ENCODE data around the gene SNRNP48. TPM values are rescaled to one million over a fixed set of nuclear protein-coding genes. Genes with fewer than 3 reads are reported as not detected.

SNRNP48 gene
- polyA plus RNA-seq, 1 donor from 2014 or later: 17.5 TPM

DNA sequence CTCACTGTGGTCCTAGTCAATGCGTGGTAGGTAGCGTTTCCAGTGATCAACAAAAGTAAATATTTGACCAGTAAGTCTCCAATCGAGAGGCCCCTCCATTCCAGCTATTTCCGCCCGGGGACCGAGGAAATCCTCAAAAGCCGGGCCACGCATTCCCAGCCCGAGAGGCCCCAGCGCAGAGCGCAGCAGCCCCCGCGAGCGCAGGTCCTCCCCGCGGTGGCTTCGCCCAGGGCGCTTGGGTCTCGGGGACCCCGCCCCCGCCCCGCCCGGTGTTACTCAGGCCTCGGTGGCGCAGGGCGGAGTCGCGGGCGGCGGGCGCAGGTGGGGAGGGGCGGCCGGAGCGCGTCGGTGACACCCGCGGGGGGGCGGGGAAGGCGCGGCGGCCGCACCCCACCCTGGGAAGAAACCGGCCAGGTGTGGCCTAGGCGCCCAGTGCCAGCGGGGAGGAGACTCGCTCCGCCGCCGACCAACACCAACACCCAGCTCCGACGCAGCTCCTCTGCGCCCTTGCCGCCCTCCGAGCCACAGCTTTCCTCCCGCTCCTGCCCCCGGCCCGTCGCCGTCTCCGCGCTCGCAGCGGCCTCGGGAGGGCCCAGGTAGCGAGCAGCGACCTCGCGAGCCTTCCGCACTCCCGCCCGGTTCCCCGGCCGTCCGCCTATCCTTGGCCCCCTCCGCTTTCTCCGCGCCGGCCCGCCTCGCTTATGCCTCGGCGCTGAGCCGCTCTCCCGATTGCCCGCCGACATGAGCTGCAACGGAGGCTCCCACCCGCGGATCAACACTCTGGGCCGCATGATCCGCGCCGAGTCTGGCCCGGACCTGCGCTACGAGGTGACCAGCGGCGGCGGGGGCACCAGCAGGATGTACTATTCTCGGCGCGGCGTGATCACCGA lies 48.6 kb upstream of the SNRNP48 start, which contains the start of gene DSP:
DSP (plus strand) TSS at position 497 of the 890 bp plus-strand sequence; CDS start at position 742, 245 bp downstream.
- Histone ChIP-seq H3K27me3 (ENCODE audit: insufficient read depth, low read depth, low read length) (peaks cover 61% of the 10 kb centered on the region), H3K9me2 (ENCODE audit: insufficient read depth, low read length) (no peaks in the 10 kb centered on the region), H3K36me3 (ENCODE audit: insufficient read depth, low read length) (no peaks in the 10 kb centered on the region), H2AFZ (ENCODE audit: low read depth, low read length) (peak within 1 kb of the TSS; percentile 69), H3K9ac (ENCODE audit: low read length) (peak within 1 kb of the TSS; percentile 61), H3K9me3 (ENCODE audit: low read length) (no peaks in the 10 kb centered on the region), H3K4me3 (ENCODE audit: low read length) (peak within 1 kb of the TSS; percentile 79), H3K4me2 (ENCODE audit: low read length) (peak within 1 kb of the TSS; percentile 28), H4K20me1 (ENCODE audit: insufficient read depth) (no peaks in the 10 kb centered on the region), H3F3A (ENCODE audit: insufficient read depth, low read length, poor library complexity, severe bottlenecking) (no peaks in the 10 kb centered on the region), H3K79me2 (replicated peaks; ENCODE audit: insufficient read depth, low read length) (no peaks in the 10 kb centered on the region), H3K27ac (ENCODE audit: low read length) (no peak within 1 kb of the TSS)
- TF ChIP-seq EZH2 (IDR thresholded peaks at IDR 0.05; ENCODE audit: borderline replicate concordance, insufficient read depth, low read length, poor library complexity, severe bottlenecking) (peak; percentile 56), CTCF (IDR thresholded peaks at IDR 0.05; ENCODE audit: poor library complexity, severe bottlenecking) (no peak), MXI1 (conservative IDR thresholded peaks at IDR 0.05; ENCODE audit: poor library complexity, severe bottlenecking) (peak; percentile 12), EP300 (conservative IDR thresholded peaks at IDR 0.05; ENCODE audit: poor library complexity, severe bottlenecking) (no peak), SMC3 (conservative IDR thresholded peaks at IDR 0.05; ENCODE audit: poor library complexity) (no peak), POLR2AphosphoS5 (IDR thresholded peaks at IDR 0.05) (peak; percentile 42), RAD21 (conservative IDR thresholded peaks at IDR 0.05) (no peak)

DNA sequence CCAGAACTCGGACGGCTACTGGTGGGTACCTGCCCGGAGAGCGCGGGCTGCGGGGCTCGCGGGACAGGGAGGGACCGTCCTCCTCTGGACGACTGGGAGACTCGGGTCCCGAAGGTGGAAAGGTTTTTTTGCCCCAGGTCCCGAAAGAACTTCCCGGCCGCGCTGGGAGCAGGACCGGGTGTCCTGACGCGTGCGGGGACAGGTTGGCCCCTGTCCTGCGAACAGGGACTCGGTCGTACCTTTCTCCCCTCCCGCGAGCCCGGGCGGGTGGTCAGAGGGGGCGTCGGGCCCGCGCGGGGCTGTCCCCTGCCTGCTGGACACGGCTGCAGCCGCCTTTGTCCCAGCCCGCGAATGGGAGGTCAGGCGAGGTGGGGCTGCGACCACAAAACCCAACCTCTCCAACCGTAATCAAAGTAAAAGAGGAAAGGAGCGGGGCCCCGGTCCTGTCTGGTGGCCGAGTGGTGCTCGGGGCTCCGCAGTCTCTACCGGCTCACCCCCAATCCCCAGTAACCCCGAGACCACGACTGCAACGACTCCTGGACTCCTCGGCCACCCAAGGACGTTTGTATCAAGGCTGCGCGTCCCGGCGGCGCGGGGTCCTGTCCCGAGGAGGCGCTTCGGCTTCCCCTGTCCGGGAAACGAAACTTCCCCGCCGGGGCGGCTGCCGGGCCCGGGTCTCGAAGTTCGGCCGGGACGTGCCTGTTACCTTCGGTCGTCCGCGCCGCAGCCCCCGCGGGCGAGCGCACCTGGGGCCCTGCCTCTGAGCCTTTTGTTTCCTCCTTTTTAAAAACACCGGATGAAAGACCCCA lies 47.7 kb upstream of the SNRNP48 start:
- H3K9ac ChIP-seq (ENCODE audit: low read length): peak overlapping the region; percentile 61
- H4K20me1 ChIP-seq (ENCODE audit: insufficient read depth): no peaks in the 10 kb centered on the region
- no peak overlapping the region for H3K27ac ChIP-seq (ENCODE audit: low read length)

More for the DNA sequence above, 47.7 kb upstream of the SNRNP48 start:
- H3K4me2 ChIP-seq (ENCODE audit: low read length): peak overlapping the region; percentile 6
- H3F3A ChIP-seq (ENCODE audit: insufficient read depth, low read length, poor library complexity, severe bottlenecking): no peaks in the 10 kb centered on the region
- peaks cover 61% of the 10 kb centered on the region for H3K27me3 ChIP-seq (ENCODE audit: insufficient read depth, low read depth, low read length)
- H3K9me3 ChIP-seq (ENCODE audit: low read length): no peaks in the 10 kb centered on the region
- no peaks in the 10 kb centered on the region for H3K36me3 ChIP-seq (ENCODE audit: insufficient read depth, low read length)
- no peaks in the 10 kb centered on the region for H3K9me2 ChIP-seq (ENCODE audit: insufficient read depth, low read length)
- peak overlapping the region; percentile 69 for H2AFZ ChIP-seq (ENCODE audit: low read depth, low read length)
- H3K79me2 ChIP-seq (replicated peaks; ENCODE audit: insufficient read depth, low read length): no peaks in the 10 kb centered on the region
- peak overlapping the region; percentile 79 for H3K4me3 ChIP-seq (ENCODE audit: low read length)
- no peak for TF ChIP-seq SMC3 (conservative IDR thresholded peaks at IDR 0.05; ENCODE audit: poor library complexity)
- TF ChIP-seq MXI1 (conservative IDR thresholded peaks at IDR 0.05; ENCODE audit: poor library complexity, severe bottlenecking): peak; percentile 0
- peak; percentile 6 for TF ChIP-seq POLR2AphosphoS5 (IDR thresholded peaks at IDR 0.05)

Data from neural cell (in vitro differentiated cells).